GM21576 (cell line): ENCODE results near the gene CHST9.

Experiments used
- ATAC-seq: cut with Tn5 transposase; IDR thresholded peaks from one replicate; pipeline ENCODE4 v1.9.1; 2021; ENCODE audit warnings: mild to moderate bottlenecking, moderate library complexity; ENCODE audit not compliant: unreplicated experiment

CHST9 gene

DNA sequence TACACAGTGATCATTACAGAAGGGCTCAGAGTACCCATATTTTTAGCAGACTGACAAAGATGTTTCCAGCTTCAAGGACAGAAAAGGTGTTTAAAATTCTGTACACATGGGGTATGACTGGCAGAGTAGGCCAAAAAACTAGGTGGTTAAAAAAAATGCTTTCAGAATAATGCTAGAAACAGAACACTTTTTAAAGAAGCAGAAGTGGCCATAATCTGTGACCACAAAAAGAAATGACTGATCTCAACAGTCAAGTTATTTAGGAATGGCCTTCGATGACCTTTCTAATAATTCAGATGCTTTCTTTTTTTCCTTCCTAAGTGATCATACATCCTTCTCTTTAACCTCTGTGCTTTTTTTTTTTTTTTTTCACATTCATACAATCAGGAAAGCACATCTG is 315.5 kb downstream of the CHST9 start:
- ATAC-seq = no peak

DNA sequence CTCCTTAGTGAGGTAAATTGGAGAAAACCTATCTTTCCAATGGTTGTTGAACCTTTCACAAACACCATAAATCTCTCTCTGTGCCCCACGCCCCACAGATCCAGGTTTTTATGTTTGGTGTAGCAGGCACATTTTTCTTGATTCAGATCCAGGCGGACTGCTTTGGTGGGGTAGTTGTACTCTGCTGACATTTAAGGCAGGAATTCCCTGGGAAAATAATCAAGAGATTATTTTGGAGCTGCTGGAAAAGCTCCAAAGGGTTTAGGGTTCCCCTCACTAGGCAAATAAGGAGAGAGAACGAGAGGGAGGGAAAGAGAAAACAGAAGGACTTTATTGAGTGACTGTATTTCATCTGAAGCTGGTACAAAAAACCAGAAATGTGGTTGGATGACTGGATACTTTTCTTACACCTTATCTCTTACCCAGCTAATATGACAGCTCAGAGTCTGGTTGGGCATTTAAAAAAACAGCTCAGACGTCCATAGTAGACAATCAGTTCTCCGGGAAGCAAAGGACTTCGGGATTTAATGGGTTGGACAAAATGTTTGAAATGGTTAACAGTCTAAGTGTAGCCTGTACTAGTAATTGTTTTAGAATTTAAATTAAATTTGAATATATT is 316.0 kb downstream of the CHST9 start:
- no peak for ATAC-seq

GRCh38 chr18:26867471-26867870 is 317.6 kb downstream of the CHST9 start:
- no peak for ATAC-seq

- no peak for ATAC-seq
Observed at GRCh38 chr18:26865557-26865956, 319.6 kb downstream of the CHST9 start, which contains the start of gene AQP4. Gene AQP4 (minus strand): TSS chr18:26865707. CDS start chr18:26865689, 18 bp downstream.

GRCh38 chr18:26864658-26865057 is 320.4 kb downstream of the CHST9 start:
- no peak for ATAC-seq

DNA sequence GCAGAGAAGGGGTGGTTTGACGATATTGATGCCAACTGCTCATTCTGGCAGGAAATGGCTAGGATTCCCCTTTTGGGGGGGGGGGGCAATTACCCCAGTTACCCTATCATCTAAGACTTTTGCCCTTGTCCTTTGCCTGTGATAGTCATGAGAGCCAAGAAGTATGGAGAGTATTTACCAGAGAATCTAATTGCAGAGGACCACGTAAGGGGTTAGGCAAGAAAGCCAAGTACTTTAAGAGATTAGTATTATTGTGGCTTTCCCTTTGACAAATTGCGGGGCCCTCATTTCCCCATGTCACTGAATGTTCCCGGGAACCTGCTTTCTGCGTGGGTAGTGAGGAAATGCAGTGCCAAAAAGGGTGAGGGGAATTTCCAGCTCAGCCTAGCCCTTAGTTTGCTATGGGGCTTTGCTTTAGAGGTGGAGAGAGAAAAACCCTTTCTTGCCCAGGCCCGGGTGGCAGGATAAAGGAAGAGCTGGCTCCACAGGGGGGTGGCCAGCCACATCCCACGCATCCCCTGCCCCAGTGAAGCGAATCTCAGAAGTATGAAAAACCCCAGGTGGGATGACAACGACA is 321.1 kb downstream of the CHST9 start:
- no peak for ATAC-seq

GRCh38 chr18:26863122-26863879 is 321.8 kb downstream of the CHST9 start:
- no peak for ATAC-seq

DNA sequence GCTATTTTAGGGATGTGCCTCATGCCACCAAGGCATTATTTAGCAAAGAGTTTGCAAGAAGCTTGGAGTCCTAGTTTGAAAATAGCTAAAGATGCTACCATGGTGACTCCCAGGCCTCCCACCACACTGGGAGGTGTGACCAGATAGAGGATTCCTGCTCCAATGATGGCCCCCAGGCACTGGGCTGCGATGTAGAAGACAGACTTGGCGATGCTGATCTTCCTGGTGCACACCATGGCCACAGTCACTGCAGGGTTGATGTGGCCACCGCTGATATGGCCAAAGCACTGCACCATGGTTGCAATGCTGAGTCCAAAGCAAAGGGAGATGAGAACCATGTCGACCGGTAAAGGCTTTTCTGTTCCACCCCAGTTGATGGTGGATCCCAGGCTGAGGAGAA is 323.0 kb downstream of the CHST9 start:
- ATAC-seq = no peak
